Heart right ventricle (tissue), 16 donors: Measurements from ENCODE around the gene ALAS1. TPM values are rescaled to one million over a fixed set of nuclear protein-coding genes. Genes with fewer than 3 reads are reported as not detected.

Experiments
- ATAC-seq, 8 donors: fragments of 200-7000 bp; cut with Tn5 transposase; one replicate each; pipeline ENCODE4 v1.9.1; 2020; ENCODE audit warnings: mild to moderate bottlenecking in 8 of 8, moderate library complexity in 8 of 8, moderate number of reproducible peaks in 1 of 8
- DNase-seq, 2 donors: peaks; one replicate each; pipeline ENCODE4 v3.0.0-alpha.2; 2020
- H3K27ac ChIP-seq, 10 donors: fragments of 200-600 bp; sonication (generic) in 2 of 10; one replicate each; pipeline versions ENCODE4 v1.5.0 to v1.8.0; 2020 to 2022; ENCODE audit warnings: mild to moderate bottlenecking in 3 of 10
- H3K27me3 ChIP-seq, 7 donors: fragments of 200-600 bp; one replicate each; pipeline ENCODE4 v1.8.0; 2021 to 2022; ENCODE audit warnings: mild to moderate bottlenecking in 2 of 7
- H3K36me3 ChIP-seq, 9 donors: fragments of 200-600 bp; sonication (generic) in 1 of 9; one replicate each; pipeline versions ENCODE4 v1.5.0 to v1.8.0; 2020 to 2022; ENCODE audit warnings: mild to moderate bottlenecking in 2 of 9
- H3K4me1 ChIP-seq, 9 donors: fragments of 200-600 bp; sonication (generic) in 1 of 9; one replicate each; pipeline versions ENCODE4 v1.5.0 to v1.8.0; 2020 to 2022; ENCODE audit warnings: mild to moderate bottlenecking in 4 of 9
- H3K4me3 ChIP-seq, 10 donors: fragments of 200-600 bp; sonication (generic) in 2 of 10; one replicate each; pipeline versions ENCODE4 v1.5.0 to v1.8.0; 2020 to 2022; ENCODE audit warnings: mild to moderate bottlenecking in 7 of 10, moderate library complexity in 2 of 10
- H3K9me3 ChIP-seq, 11 donors: fragments of 200-600 bp in 10 of 11; sonication (generic) in 2 of 11; one replicate each; pipeline versions ENCODE4 v1.5.0 to v1.8.0; 2013 to 2022; ENCODE audit warnings: mild to moderate bottlenecking in 2 of 11, control low read depth in 1 of 11, moderate library complexity in 1 of 11
- WGBS, 2 donors: extraction: QIAGEN DNeasy Blood & Tissue Kit; methylation state at CpG; one replicate each; pipeline ENCODE4 v1.1.7; 2013; ENCODE audit warnings: inconsistent platforms in 1 of 2; 5-methylcytosine and 5-hydroxymethylcytosine counted together
- intact Hi-C, 10 donors: fragments of 100-400 bp; cut with DNase I; formaldehyde crosslinking; loops; one replicate each; pipeline versions ENCODE4 v1.11.1 to v1.14.2; 2022
- polyA plus RNA-seq, 2 donors: library from polyadenylated mRNA; stranded (reverse); fragments of 200-250 nt; gene quantifications; one replicate each; pipeline ENCODE4 v1.2.3, GENCODE V29; 2013
- total RNA-seq, 10 donors: library from RNA; stranded (reverse); fragmentation: NEBNext Ultra II Directional in 3 of 10; extraction: Animal tissue kit (Norgen Biotek cat#: 25700) in 3 of 10; gene quantifications; one replicate each; pipeline versions ENCODE4 v1.2.1 to v1.2.4, GENCODE V29; 2021 to 2023
- TF ChIP-seq, protein P1 (sequence below), 9 donors: fragments of 200-600 bp; sonication (generic) in 2 of 9; IDR thresholded peaks; one replicate each; pipeline versions ENCODE4 v1.5.0 to v1.8.0; 2021 to 2022; ENCODE audit warnings: antibody characterized with exemption in 9 of 9, mild to moderate bottlenecking in 5 of 9, moderate library complexity in 1 of 9
- donor health status: Arrhythmogenic right ventricular cardiomyopathy.
- donor health status: ischemic (EF 13 %, LVEDD 7.1; RV severe dilation, severe dysfunction).
- donor health status: healthy with polysubstance abuse.
- donor health status: DM: no; HTN: yes; CAD: no.
- donor health status: DM: no; HTN: no; CAD: no.
- donor health status: ischemic (EF 25% LVEDD 6.9; RV normal size, moderate dysfunction).
- donor health status: ischemic (EF 25% LVEDD 5.7; RV mildly dilated, moderate dysfunction).
- donor health status: healthy.
- donor health status: DM: yes; HTN: yes; CAD: no.
- donor health status: Ischemic cardiomyopathy.
- donor health status: ischemic (EF 35%, LVEDD 5.7; RV mildly dilated, moderate dysfunction).
- donor health status: nonischemic (EF 11% LVEDD 7.7; RV severe dilation, severe dysfunction).
- donor health status: DM: yes; HTN: yes; CAD: no.
- donor health status: PGD.
- donor health status: ischemic (EF 29% LVEDD 5.4; RV normal size, mild dysfunction).
- donor health status: nonischemic (EF 23%, LVEDD 6.1; RV moderate dilation, normal function).

ALAS1 gene
- total and polyA plus RNA-seq, 12 donors = 55.2 to 233 (median 176) TPM

DNA sequence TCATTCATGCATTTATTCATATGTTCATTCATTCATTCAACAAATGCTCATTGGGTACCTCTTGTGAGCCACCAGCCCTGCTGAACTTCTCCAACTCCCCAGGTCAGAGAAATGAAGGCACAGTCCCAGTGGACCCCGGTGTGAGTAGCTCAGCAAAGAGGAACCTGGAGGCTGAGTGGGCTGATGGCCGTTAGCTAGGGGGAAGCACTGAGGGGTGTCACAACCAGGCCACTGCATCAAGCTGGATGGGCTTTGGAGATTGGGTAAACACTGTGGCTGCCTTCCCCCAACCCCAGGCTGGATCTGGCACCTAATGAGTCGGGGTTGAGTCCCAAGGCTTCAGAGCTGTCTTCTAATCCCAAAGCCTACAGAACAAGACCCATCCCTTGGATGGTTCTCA lies 12.1 kb upstream of the ALAS1 start:
- WGBS, 2 donors = 91% methylated on average over 3 of the region's 3 CpGs
- DNase-seq = no peak
- Histone ChIP-seq H3K27me3 (no peaks in the 10 kb centered on the region), H3K27ac (peak overlapping the region in 3 of 10 donors; percentile 47 to 89 (median 84)), H3K36me3 (no peaks in the 10 kb centered on the region), H3K9me3 (no peaks in the 10 kb centered on the region), H3K4me1 (peaks cover 9 to 64% (median 48%) of the 10 kb centered on the region in 9 donors), H3K4me3 (no peak overlapping the region)
- ATAC-seq = no peak
- intact Hi-C loops = no loop called here
- TF ChIP-seq, protein P1, sequence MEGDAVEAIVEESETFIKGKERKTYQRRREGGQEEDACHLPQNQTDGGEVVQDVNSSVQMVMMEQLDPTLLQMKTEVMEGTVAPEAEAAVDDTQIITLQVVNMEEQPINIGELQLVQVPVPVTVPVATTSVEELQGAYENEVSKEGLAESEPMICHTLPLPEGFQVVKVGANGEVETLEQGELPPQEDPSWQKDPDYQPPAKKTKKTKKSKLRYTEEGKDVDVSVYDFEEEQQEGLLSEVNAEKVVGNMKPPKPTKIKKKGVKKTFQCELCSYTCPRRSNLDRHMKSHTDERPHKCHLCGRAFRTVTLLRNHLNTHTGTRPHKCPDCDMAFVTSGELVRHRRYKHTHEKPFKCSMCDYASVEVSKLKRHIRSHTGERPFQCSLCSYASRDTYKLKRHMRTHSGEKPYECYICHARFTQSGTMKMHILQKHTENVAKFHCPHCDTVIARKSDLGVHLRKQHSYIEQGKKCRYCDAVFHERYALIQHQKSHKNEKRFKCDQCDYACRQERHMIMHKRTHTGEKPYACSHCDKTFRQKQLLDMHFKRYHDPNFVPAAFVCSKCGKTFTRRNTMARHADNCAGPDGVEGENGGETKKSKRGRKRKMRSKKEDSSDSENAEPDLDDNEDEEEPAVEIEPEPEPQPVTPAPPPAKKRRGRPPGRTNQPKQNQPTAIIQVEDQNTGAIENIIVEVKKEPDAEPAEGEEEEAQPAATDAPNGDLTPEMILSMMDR (IDR thresholded peaks at IDR 0.05) = no peak

DNA sequence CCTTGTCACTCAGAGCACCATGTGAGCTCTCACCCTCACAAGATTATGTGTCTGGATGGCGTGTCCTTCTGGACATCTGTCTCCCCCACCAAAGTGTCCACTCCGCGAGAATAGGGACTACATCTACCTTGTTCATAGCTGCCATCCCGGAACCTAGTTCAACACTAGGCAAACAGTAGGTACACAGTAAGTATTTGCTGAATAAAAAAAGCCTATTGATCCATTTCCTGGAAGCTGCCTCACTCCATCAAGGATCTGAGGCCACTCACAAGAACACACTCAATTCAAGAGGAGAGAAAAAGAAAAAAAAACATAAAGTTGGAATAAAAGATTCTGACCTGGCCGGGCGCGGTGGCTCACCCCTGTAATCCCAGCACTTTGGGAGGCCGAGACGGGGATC lies 11.2 kb upstream of the ALAS1 start:
- ATAC-seq (no peak), DNase-seq (no peak)
- 95 to 96% methylated on average over 9 of the region's 9 CpGs for WGBS, 2 donors
- peak overlapping the region in 1 of 10 donors; percentile 47 for H3K27ac ChIP-seq
- no peaks in the 10 kb centered on the region for H3K9me3 ChIP-seq
- H3K36me3 ChIP-seq = no peaks in the 10 kb centered on the region
- intact Hi-C loops = no loop called here
- TF ChIP-seq, protein P1 (IDR thresholded peaks at IDR 0.05) = no peak
- no peaks in the 10 kb centered on the region for H3K27me3 ChIP-seq
- no peak overlapping the region for H3K4me3 ChIP-seq
- H3K4me1 ChIP-seq = peaks cover 9 to 57% (median 49%) of the 10 kb centered on the region in 9 donors

DNA sequence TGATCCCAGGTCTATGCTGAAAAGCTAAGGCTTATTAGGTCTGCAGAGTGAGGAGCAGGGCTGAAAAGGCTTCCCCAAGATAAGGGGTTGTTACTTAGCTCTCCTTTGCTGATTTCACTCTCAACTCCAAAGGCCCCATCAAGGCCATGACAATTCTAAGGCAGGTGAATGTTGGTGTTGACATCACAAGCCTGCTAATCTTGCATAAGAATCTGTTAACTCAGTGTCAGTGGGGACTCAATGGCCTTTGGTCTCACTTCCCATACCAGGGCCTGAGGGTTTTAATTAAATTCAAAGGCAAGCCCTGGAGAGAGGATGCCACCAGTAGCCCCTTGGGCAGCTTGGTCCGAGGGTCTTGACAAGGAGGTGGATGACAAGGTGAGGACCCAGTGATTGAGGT lies 9.4 kb upstream of the ALAS1 start:
- H3K36me3 ChIP-seq = no peaks in the 10 kb centered on the region
- WGBS, 2 donors = 85 to 95% methylated on average over 1 of the region's 1 CpG
- TF ChIP-seq, protein P1 (IDR thresholded peaks at IDR 0.05) = no peak
- peaks cover 5 to 44% (median 35%) of the 10 kb centered on the region in 9 donors for H3K4me1 ChIP-seq
- no peak for ATAC-seq
- H3K9me3 ChIP-seq = no peaks in the 10 kb centered on the region
- DNase-seq = no peak
- peak overlapping the region in 1 of 10 donors; percentile 62 for H3K27ac ChIP-seq
- H3K27me3 ChIP-seq = no peaks in the 10 kb centered on the region
- intact Hi-C loops = no loop called here
- H3K4me3 ChIP-seq = no peak overlapping the region

DNA sequence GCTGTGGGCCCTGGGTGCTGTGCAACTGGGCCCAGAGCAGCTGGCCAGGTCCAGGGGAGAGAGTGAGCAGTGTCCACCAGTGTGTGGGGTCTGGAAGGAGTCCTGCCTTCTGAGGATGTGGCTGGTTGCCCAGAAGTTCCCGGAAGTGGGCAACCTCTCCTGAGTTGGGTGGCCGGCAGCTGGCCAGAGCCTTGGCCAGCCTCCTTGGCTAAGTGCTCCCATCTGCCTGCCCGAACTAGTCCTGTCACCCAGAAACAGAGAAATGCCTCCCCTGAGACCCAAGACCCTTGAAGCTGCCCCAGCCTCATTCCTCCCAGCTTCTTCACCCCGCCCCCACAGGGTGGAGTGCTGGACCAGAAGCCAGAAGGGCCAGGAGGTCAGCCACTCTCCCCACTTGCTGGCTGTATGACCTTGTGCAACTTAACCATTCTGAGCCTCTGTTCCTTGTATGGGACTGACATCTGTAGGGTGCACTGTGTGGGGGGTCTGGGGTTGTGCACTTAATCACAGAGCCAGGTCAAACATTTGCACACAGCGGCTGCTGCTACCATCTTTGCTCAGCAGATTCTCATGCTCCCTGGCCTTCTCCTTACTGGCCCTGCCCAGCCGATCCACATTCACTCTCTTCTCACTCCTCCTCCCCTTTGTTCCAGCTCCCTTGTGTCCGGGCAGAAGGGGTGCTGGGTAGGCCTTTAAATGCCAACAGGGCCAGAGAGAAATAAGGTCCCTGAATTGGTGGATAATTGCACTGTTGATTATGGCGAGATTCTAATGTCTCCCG lies 7.5 kb upstream of the ALAS1 start:
- WGBS, 2 donors = 59 to 69% methylated on average over 9 of the region's 9 CpGs
- H3K27ac ChIP-seq = peak overlapping the region in 4 of 10 donors; percentile 51 to 65 (median 57)
- H3K4me1 ChIP-seq = peaks cover 5 to 50% (median 26%) of the 10 kb centered on the region in 9 donors
- TF ChIP-seq, protein P1 (IDR thresholded peaks at IDR 0.05) = no peak
- peak; percentile 11 to 48 (median 20) for ATAC-seq
- intact Hi-C loops = loop anchor here in 1 of 10 donors (5.0 kb wide), 1 partner anchor 33 kb away; no protein-coding TSS in a partner anchor
- H3K4me3 ChIP-seq = no peak overlapping the region
- H3K9me3 ChIP-seq = no peaks in the 10 kb centered on the region
- no peaks in the 10 kb centered on the region for H3K36me3 ChIP-seq
- H3K27me3 ChIP-seq = no peaks in the 10 kb centered on the region
- DNase-seq = peak; percentile 23 to 41
